Spinal cord (tissue), 10 donors: ENCODE measurements around the gene COLEC11. TPM values are rescaled to one million over a fixed set of nuclear protein-coding genes. Genes with fewer than 3 reads are reported as not detected.
"Not testable (repeated sequence)": the region's sequence is repeated elsewhere in the genome, so short reads cannot be mapped to it uniquely, and the experiment has no call there.

ENCODE experiments used
- DNase-seq, 6 donors: peaks; one replicate each; pipeline versions ENCODE4 v3.0.0 to v3.0.0-alpha.2; 2013 to 2015; ENCODE audit warnings: low spot score in 6 of 6, low read depth in 4 of 6
- H3K27ac ChIP-seq: one replicate; pipeline ENCODE4 v1.5.1; 2013; ENCODE audit warnings: low read depth, low read length, control low read depth
- H3K27me3 ChIP-seq: one replicate; pipeline ENCODE4 v1.6.1; 2013; ENCODE audit warnings: low read length; ENCODE audit not compliant: control insufficient read depth, insufficient read depth
- H3K36me3 ChIP-seq: one replicate; pipeline ENCODE4 v1.6.1; 2013; ENCODE audit warnings: low read length; ENCODE audit not compliant: control insufficient read depth, insufficient read depth
- H3K4me1 ChIP-seq: one replicate; pipeline ENCODE4 v1.6.1; 2013; ENCODE audit warnings: low read length; ENCODE audit not compliant: control insufficient read depth, insufficient read depth
- H3K4me3 ChIP-seq: one replicate; pipeline ENCODE4 v1.5.1; 2013; ENCODE audit warnings: low read depth, low read length, control low read depth
- H3K9me3 ChIP-seq: one replicate; pipeline ENCODE4 v1.6.1; 2013; ENCODE audit warnings: low read length; ENCODE audit not compliant: control insufficient read depth, insufficient read depth
- WGBS: methylation state at CpG from one replicate; pipeline ENCODE4 v1.1.5; 2013; ENCODE audit warnings: missing lambda C conversion rate; ENCODE audit not compliant: insufficient coverage; 5-methylcytosine and 5-hydroxymethylcytosine counted together
- polyA plus RNA-seq, 2 donors: library from polyadenylated mRNA; unstranded; fragments of 120-200 nt; gene quantifications; one replicate each; pipeline ENCODE4 v1.2.1, GENCODE V29; 2013; ENCODE audit not compliant: insufficient read length in 2 of 2
- total RNA-seq, 2 donors: library from RNA; depleted of rRNA in 1 of 2; stranded (reverse); fragments of 120-200 nt in 1 of 2; fragments of >200 nt in 1 of 2; gene quantifications; one replicate each; pipeline versions ENCODE4 v1.2.3 to v1.2.4, GENCODE V29; 2013 to 2014
- donor health status: healthy.

Gene COLEC11
- total and polyA plus RNA-seq, 4 donors, result 1.1 to 31.1 (median 1.7) TPM

DNA sequence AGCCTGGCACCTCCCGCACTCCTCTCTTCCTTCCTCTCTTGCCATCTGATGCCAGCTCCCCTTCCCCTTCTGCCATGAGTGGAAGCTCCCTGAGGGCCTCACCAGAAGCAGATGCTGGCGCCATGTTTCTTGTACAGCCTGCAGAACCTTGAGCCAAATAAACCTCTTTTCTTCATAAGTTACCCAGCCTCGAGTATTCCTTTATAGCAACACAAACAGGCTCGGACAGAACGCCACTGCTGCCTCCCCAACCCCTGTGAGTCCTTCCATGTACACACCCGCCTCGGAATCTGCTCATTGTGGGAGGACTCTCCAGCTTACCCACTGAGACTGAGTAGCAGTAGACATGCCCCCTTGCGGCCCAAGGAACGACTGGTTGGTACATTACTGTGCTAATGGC is 28.1 kb upstream of the COLEC11 start:
- WGBS, result 89% methylated on average over 7 of the region's 9 CpGs
- no peak overlapping the region for H3K27ac ChIP-seq
- DNase-seq, result no peak
- no peaks in the 10 kb centered on the region for H3K27me3 ChIP-seq
- no peak overlapping the region for H3K4me3 ChIP-seq
- H3K9me3 ChIP-seq, result no peaks in the 10 kb centered on the region
- peaks cover 2% of the 10 kb centered on the region for H3K36me3 ChIP-seq
- H3K4me1 ChIP-seq, result no peaks in the 10 kb centered on the region

GRCh38 chr2:3569656-3570055 is 25.3 kb upstream of the COLEC11 start:
- 95% methylated on average over 4 of the region's 23 CpGs for WGBS

GRCh38 chr2:3571284-3571683 is 23.6 kb upstream of the COLEC11 start:
- WGBS, result 94% methylated on average over 3 of the region's 8 CpGs
- H3K27me3 ChIP-seq, result no peaks in the 10 kb centered on the region
- DNase-seq, result peak in 1 of 6 donors; percentile 43
- no peak overlapping the region for H3K4me3 ChIP-seq
- H3K36me3 ChIP-seq, result peaks cover 3% of the 10 kb centered on the region
- peaks cover 12% of the 10 kb centered on the region for H3K4me1 ChIP-seq
- no peaks in the 10 kb centered on the region for H3K9me3 ChIP-seq
- H3K27ac ChIP-seq, result no peak overlapping the region

More at GRCh38 chr2:3569656-3570055, 25.3 kb upstream of the COLEC11 start:
- H3K9me3 ChIP-seq, DNase-seq, H3K4me3 ChIP-seq, H3K4me1 ChIP-seq, H3K27ac ChIP-seq, H3K36me3 ChIP-seq, H3K27me3 ChIP-seq: not testable (repeated sequence)

- Histone ChIP-seq H3K9me3 (no peaks in the 10 kb centered on the region), H3K4me1 (peaks cover 12% of the 10 kb centered on the region), H3K4me3 (no peak overlapping the region), H3K36me3 (peaks cover 12% of the 10 kb centered on the region), H3K27me3 (no peaks in the 10 kb centered on the region), H3K27ac (no peak overlapping the region)
- DNase-seq, result no peak
- WGBS, result no CpG with 5 or more reads among the region's 2 CpGs
Observed at GRCh38 chr2:3572620-3573019, 22.3 kb upstream of the COLEC11 start.

- peaks cover 12% of the 10 kb centered on the region for H3K4me1 ChIP-seq
- 96% methylated on average over 5 of the region's 11 CpGs for WGBS
- H3K27ac ChIP-seq, result no peak overlapping the region
- H3K4me3 ChIP-seq, result no peak overlapping the region
- no peaks in the 10 kb centered on the region for H3K9me3 ChIP-seq
- no peak for DNase-seq
- H3K36me3 ChIP-seq, result peaks cover 13% of the 10 kb centered on the region
- no peaks in the 10 kb centered on the region for H3K27me3 ChIP-seq
Observed at GRCh38 chr2:3574155-3574554, 20.8 kb upstream of the COLEC11 start.

DNA sequence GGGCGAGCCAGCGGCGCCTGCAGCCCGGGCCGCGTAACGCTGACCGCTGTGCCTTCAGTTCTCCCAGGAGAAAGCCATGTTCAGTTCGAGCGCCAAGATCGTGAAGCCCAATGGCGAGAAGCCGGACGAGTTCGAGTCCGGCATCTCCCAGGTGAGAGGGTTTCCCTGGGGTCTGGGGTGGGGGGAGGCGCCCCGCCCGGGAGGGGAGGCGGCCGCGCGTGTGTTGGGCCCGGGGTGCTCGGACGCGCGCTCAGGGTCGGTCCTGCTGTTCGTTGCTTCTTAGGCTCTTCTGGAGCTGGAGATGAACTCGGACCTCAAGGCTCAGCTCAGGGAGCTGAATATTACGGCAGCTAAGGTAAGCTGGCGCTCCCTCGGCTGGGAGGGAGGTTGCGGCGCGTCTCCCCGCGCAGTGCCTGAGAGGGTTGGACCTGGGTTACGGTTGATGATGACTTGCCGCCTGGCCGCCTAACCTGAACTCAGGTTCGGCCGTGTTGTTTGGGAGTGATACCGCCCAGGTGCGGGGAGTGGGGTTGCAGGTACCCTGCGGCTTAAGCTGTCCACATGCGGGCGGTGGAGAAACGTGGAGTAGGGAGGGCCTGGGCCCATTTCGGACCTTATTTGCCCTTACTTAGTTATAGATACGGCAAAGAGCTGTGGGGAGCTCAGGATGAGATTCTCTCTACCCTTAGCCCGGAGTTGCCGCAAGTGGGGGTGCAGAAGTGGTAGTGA is 19.2 kb upstream of the COLEC11 start:
- H3K4me1 ChIP-seq, result peaks cover 12% of the 10 kb centered on the region
- no peak for DNase-seq

GRCh38 chr2:3576263-3576630 is 18.7 kb upstream of the COLEC11 start:
- DNase-seq, result not testable (repeated sequence)

More for the DNA sequence above, 19.2 kb upstream of the COLEC11 start:
- no peaks in the 10 kb centered on the region for H3K9me3 ChIP-seq
- under 1% methylated on average over 51 of the region's 54 CpGs for WGBS
- peaks cover 16% of the 10 kb centered on the region for H3K36me3 ChIP-seq
- peak overlapping the region; percentile 74 for H3K4me3 ChIP-seq
- H3K27ac ChIP-seq, result peak overlapping the region; percentile 82
- H3K27me3 ChIP-seq, result no peaks in the 10 kb centered on the region

GRCh38 chr2:3578987-3579386 is 15.9 kb upstream of the COLEC11 start:
- peaks cover 27% of the 10 kb centered on the region for H3K36me3 ChIP-seq
- no peak overlapping the region for H3K4me3 ChIP-seq
- H3K9me3 ChIP-seq, result no peaks in the 10 kb centered on the region
- H3K4me1 ChIP-seq, result peaks cover 12% of the 10 kb centered on the region
- no peak for DNase-seq
- WGBS, result 94% methylated on average over 4 of the region's 5 CpGs
- H3K27me3 ChIP-seq, result no peaks in the 10 kb centered on the region
- H3K27ac ChIP-seq, result no peak overlapping the region

More at GRCh38 chr2:3576263-3576630, 18.7 kb upstream of the COLEC11 start:
- H3K27me3 ChIP-seq, H3K9me3 ChIP-seq: not testable (repeated sequence)
- peaks cover 16% of the 10 kb centered on the region for H3K36me3 ChIP-seq
- H3K4me3 ChIP-seq, result peak overlapping the region; percentile 74
- 96% methylated on average over 4 of the region's 10 CpGs for WGBS
- H3K4me1 ChIP-seq, result peaks cover 12% of the 10 kb centered on the region
- peak overlapping the region; percentile 82 for H3K27ac ChIP-seq

DNA sequence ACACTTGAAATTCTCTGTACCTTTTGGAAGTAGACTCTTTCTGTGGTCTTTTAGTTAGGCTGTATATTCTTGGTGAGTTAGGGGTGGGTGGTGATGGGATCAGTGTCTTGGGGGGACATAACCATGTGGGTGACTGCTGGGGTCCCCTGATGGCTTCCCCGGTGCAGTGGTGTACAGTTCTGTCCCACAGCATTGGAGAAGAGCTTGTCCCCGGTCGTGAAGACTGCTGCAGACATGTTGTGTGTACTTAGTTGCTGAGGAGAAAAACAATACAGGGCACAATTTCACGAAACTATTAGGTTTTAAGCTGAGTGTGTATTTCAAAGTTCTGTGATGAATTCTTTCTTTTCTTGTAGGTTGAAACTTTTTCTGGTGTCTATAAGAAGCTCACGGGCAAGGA is 14.5 kb upstream of the COLEC11 start:
- Histone ChIP-seq H3K4me1 (peaks cover 10% of the 10 kb centered on the region), H3K27ac (no peak overlapping the region), H3K27me3 (no peaks in the 10 kb centered on the region), H3K9me3 (no peaks in the 10 kb centered on the region), H3K4me3 (no peak overlapping the region), H3K36me3 (peaks cover 39% of the 10 kb centered on the region)
- 84% methylated on average over 4 of the region's 5 CpGs for WGBS
- DNase-seq, result no peak
